Activated naive CD8-positive, alpha-beta T cell treated with anti-CD3 and anti-CD28 coated beads, Interleukin-2, amount 50 U/mL, for 16 hours (primary cell): ENCODE measurements around the gene CACNA1D.

Experiments used
- DNase-seq: peaks from one replicate; pipeline ENCODE4 v3.0.0-alpha.2; 2020; ENCODE audit warnings: low read depth, low spot score

Gene CACNA1D

DNA sequence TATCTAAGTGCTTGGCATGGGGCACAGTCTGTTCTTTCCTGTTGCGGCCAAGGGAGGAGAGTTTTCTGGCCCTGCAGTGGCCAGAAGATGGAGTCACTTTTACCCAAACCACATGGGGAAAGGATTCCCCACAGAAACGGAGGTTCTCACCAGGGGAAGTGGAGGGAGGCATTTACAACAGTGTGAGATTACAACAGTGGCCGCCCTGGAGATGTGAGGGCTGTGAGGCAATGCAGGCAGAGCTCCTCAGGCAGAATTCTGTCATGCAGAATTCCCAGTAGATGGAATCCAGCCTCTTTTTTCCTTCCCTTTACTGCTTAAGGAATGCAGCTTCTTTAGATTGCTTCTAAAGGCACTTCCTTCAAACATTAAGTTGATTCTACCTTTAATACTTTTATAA is 83.1 kb downstream of the CACNA1D start:
- no peak for DNase-seq

DNA sequence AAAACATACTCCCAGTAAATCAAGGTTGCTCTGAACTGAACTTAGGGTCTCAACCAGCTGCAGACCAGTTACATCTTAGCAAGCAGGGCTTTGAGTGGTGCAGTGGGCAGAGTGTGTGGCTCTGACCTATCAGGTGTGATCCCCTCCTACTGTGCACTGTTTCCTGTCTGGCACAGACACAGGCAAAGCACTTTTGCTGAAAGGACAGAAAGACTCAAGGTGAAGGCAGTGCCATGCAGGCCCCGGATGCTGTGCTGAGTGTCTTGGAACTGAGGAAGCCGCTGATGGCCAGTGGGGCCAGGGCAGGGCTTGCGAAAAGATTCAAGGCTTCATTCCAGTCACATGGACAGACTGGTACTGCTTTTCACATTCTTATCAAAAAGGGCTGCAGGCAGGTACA is 85.2 kb downstream of the CACNA1D start:
- DNase-seq: no peak

DNA sequence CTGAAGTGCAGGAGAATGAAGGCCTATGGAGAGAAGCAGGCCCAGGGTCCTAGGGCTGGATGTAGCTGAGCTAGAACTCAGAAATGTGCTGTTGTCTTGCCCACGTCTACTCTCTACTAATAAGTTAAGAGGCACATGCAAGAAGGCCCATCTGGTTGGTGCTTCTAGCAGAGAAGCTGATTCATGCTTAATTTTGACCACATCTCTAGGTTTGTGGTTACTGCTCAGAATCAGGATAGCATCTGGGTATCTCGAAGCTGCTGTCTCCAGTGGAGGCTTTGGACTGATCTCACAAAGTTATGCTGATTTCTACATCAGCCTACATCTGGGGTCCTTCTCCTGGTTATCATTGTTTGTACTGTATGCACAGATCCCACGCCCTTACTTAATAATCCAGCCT is 87.3 kb downstream of the CACNA1D start:
- DNase-seq: no peak

DNA sequence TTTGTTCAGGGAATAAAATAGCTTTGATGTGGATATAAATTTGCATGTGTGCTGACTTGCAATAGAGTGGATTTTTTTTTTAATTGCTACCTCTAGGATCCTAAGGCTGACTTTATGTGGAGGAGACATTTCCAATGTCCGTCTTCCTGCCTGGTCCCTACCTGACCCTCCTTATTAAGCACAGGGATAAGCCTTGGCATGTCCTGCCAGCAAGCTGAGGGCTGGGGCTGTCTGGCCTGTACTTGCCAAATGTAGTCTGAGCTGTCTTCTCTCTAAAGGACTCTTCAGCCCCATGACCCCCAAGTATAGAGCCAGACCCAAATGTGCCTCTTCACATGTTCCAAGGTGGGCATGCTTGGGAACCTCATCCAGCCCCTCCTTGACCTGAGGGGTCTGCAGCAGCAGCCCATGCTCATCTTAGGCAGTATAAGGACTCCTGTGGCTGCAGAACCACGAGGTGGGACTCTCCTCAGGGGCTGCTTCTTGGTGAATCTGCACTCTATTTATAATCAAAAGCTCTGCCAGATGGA is 88.8 kb downstream of the CACNA1D start:
- DNase-seq: no peak

- DNase-seq: no peak
Measured at GRCh38 chr3:53585049-53585448, 90.6 kb downstream of the CACNA1D start.

GRCh38 chr3:53585627-53586026 is 91.2 kb downstream of the CACNA1D start:
- no peak for DNase-seq

DNA sequence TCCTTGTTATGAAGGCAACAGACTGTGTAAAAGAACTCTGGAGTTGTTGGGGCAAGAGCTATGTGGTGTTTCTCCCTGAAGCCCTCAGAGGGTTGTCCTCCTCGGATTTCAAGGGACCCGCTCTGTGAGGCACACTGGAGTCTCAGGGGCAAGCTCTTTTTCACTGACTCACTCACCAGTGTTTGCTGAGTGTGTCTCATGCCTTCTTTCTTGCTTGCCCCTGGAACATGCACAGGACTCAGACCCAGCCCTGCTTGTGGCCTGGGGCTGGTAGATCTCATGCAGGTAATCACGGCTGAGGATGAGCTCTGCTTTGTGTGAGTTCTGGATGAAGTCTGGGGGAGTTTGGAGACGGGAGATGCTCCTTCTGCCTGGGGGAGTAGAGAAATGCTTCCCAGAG is 93.7 kb downstream of the CACNA1D start:
- no peak for DNase-seq

- no peak for DNase-seq
Measured at GRCh38 chr3:53589201-53589600, 94.8 kb downstream of the CACNA1D start.

DNA sequence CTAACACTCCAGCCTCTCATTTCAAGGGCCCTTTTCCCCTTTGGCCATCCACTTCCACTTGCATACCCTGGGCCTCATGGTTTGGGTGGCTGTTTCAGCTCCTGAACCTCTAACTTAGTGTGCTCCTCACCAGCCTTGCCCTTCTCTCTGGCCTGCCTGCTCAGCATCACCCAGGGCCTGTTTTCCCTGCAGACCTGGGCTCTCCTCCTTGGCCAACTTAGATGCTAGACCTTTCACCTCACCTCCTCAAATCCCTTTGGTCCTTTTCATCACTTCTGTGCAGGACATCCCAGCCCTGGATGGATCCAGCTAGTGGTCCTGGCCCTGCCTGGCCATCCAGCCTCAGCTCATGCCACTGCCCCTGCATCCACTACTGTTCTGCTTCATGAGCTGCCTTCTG is 95.4 kb downstream of the CACNA1D start:
- DNase-seq: no peak

DNA sequence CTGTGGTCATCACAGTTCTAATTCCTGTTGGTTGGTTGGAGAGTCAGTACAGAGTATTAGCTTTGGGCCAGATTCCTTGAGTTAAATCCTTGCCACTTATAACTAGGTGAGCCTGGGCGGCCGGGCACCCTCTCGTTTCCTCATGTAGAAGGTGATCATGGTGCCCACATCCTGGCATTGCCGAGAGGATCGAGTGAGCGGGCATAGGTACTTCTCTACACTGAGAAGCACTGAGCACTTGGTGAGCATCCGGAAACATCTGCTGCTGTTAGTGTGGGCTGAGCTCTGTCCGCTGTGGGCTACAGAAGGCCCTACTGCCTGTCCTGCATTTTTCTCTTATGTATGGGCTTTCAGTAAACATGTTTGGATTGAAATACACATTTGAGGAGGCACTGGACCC is 96.2 kb downstream of the CACNA1D start:
- no peak for DNase-seq

DNA sequence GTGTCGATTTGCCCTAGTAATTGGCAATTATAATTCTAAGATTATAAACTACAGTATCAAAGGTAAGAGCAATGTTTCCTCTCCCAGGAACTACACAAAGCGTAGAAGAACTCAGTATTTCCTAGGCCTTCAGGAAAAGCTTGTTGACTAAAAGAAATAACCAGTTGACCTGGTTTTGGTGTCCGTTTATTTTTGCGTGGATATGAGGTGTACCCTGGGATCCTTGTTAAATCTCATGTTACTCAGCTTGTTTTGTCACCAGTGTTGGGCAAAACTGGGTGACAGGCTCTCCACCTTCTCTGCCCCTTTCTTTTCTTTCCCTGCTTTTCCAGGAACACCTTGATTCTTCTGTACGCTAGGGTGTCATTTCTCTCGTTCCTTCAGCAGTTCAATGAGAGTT is 97.2 kb downstream of the CACNA1D start:
- no peak for DNase-seq

DNA sequence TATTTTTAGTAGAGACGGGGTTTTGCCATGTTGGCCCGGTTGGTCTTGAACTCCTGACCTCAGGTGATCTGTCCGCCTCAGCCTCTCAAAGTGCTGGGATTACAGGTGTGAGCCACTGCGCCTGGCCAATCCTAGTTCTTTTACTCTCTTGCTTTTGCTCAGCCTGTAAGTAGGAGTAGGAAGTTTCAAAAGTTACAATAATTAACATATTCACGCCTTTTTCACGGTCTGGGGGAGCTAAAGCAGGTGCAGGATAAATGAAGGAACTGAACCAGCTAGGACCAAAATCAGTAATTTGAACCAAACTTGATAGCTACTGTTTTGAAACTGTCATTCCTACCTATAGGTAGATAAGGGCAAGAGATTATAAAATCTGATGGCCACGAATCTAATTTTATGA is 98.5 kb downstream of the CACNA1D start:
- DNase-seq: no peak

DNA sequence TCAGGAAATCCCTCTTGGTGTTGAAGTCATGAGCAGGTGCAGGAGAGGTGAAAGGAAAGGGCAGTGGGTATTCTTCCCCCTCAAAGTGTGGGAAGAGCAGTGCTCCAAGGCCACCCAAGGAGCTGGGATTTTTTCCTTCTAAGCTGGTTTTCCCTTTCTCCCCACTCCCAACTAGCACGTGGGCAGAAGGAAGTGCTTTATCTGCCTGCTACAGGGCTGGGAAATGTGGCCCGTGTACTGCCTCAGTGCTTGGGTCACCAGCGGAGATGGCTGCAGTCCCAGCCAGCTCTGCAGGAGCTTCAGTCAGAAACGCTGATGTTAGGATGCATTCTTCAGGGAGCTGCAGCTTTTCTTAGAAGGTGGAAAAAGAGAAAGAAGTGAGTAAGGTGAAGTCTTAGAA is 99.2 kb downstream of the CACNA1D start:
- DNase-seq: no peak

DNA sequence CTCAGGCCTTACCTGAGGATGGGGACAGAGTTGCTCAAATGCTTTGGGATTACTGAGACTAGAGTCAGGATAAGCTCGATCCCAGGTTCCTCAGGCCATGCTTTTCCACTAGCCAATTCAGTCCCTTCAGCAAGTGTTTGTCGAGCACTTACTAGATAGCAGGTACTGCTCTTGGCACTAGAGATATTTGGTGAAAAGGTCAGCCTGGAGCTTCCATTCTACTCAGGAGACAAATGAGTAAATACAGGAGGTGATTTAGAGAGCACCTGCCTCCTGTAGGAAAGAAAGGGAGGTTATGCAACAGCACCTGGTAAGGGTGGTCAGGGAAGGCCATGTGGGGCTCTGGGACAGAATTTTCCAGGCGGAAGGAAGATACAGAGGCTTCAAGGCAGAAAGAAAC is 99.9 kb downstream of the CACNA1D start:
- no peak for DNase-seq

- DNase-seq: no peak
Measured at GRCh38 chr3:53595660-53596059, 101.2 kb downstream of the CACNA1D start.

DNA sequence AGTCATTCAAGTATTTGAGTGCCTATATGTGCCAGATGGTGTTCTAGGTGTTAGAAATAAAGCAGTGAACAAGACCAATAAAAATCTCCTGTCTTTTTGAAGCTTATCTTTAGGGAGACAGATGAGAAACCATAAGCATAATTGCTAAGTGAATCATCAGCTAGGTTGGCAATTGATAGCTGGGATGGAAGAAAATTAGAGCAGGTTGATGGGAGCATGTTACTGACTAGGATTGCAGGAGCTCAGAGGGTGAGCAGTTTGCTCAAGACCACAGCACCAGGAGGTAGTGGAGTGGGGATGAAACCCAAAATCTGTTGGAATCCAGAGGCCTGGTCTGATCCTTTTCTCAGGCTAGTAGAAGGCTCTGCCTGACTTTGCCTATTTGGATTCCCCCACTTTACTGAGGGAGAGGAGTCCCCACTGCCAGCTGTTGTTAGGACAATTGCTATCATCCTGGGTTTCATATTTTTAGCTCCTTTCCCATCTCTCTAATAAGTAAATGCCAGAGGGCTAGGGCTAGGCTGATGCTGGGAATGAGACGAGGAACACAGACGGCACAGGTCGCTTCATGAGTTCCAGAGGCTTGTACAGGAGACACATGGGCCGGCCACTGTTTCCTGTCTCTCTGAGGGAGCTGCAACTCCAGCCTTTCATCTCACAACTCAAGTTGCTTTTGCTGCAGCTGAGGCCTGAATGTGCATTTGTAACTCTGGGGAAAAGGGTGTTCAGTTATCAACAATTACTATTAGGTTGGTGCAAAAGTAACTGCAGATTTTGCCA is 102.9 kb downstream of the CACNA1D start:
- DNase-seq: no peak

- DNase-seq: no peak
Measured at GRCh38 chr3:53599771-53600170, 105.4 kb downstream of the CACNA1D start.

DNA sequence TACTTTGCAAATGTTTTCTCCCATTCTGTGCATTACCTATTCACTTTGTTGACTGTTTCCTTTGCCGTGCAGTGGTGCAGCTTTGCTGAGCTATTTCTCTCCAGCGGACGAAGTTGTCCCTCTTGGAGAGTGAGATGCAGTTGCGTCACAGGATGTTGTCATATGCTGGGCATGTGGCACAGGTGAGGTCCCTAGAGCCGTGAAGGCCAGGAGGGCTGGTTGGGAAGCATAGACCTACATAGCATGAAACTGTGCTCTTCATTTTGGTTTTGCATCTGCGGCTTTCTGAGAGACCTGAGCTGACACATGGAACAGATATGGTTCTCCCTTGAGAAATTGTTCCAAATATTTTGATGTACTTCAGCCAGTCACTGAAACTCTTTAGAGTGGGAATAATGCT is 108.5 kb downstream of the CACNA1D start:
- DNase-seq: no peak

GRCh38 chr3:53604232-53604631 is 109.8 kb downstream of the CACNA1D start:
- DNase-seq: no peak

DNA sequence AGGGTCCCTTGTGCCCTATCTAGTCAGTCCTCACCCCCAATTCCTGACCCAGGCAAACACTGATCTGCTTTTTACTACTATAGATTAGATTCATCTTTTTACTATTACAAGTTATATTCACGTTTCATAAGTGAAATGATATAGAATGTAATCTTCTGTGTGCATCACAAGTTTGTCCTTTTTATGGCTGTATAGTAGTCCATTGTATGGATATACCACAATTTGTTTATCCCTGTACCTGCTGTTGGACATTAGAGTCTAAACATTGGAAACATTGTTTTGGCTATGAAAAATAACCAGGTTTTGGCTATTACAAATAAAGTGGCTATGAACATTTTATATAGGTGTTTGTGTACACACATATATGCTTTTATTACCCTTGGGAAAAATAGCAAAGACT is 112.4 kb downstream of the CACNA1D start:
- no peak for DNase-seq

DNA sequence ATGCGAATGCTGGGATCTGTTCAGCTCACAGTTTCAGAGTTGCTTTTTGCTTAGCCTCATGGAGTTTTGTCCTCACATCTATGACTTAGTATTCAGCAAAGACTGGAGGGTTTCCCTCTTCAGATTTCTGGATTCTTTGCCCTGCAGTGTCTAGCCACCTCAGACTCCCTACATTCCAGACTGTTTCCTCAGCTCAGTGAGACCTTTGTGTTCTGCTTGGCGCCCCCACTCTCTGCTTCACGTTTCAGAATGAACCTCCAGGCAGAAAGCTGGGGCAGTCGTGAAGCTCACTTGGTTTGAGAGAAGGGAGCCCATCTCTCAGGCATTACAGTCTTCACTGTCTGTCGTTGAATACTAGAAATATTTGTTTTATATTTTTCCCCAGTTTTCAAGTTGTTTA is 118.1 kb downstream of the CACNA1D start:
- DNase-seq: no peak

DNA sequence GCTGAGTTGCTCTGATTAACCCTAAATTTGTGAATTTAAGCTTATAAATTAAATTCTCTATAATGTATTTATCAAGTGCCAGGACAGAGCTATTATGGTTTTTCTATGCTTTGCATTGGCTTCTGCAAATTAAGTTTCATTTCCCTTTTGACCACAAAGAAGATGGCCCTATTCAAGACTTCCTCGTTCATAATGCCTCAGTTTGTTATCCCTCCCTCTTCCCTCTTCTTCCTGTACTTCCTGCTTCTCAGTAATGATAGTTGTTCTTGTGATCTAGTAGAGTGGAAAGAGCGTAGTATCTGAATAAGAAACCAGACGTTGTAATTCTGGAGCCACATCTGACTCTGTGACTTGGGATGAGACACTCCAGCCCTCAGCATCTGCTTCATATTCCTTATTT is 118.7 kb downstream of the CACNA1D start:
- no peak for DNase-seq

GRCh38 chr3:53614307-53614706 is 119.9 kb downstream of the CACNA1D start:
- no peak for DNase-seq

- DNase-seq: no peak
Measured at GRCh38 chr3:53616321-53616720, 121.9 kb downstream of the CACNA1D start.
